ENCODE measurements around the gene CCR5AS.

DNA sequence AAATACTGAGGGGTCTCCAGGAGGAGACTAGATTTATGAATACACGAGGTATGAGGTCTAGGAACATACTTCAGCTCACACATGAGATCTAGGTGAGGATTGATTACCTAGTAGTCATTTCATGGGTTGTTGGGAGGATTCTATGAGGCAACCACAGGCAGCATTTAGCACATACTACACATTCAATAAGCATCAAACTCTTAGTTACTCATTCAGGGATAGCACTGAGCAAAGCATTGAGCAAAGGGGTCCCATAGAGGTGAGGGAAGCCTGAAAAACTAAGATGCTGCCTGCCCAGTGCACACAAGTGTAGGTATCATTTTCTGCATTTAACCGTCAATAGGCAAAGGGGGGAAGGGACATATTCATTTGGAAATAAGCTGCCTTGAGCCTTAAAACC, 31.6 kb downstream of the CCR5AS start:
- TF ChIP-seq CTCF (IDR thresholded peaks at IDR 0.05; ENCODE audit: low read depth, low read length) (no peak), EZH2phosphoT487 (IDR thresholded peaks at IDR 0.05; ENCODE audit: low read depth) (0 out of 2 replicates have a peak, but pooled peaks have one; percentile 31)

Measured in OCI-LY3 (cell line).